AG04450 (cell line): ENCODE measurements around the gene RINT1. TPM values are rescaled to one million over a fixed set of nuclear protein-coding genes. Genes with fewer than 3 reads are reported as not detected.

Source experiments
- CTCF ChIA-PET: fragments of 300-600, 350-600 bp; formaldehyde crosslinking; extraction: SDS; loops from one replicate; lab custom pipeline; 2022; ENCODE audit warnings: antibody characterized with exemption, inconsistent platforms; lab: Charles Lee
- POLR2A ChIA-PET: fragments of 350-600 bp; formaldehyde crosslinking; extraction: SDS; loops from one replicate; lab custom pipeline; 2021; ENCODE audit warnings: antibody characterized with exemption, inconsistent platforms; lab: Yijun Ruan, JAX
- DNase-seq: peaks from one replicate; pipeline ENCODE4 v3.0.0-alpha.2; 2011; ENCODE audit warnings: low read depth, low spot score
- H3K27ac ChIP-seq: one replicate; pipeline ENCODE4 v1.5.1; 2012; ENCODE audit warnings: low read depth, low read length, control low read depth
- H3K27me3 ChIP-seq: one replicate; pipeline ENCODE4 v1.6.0; 2012; ENCODE audit warnings: low read length; ENCODE audit not compliant: control insufficient read depth, insufficient read depth
- H3K4me3 ChIP-seq: 2 replicates; pipeline ENCODE4 v1.5.1; 2011; ENCODE audit warnings: mild to moderate bottlenecking, low read depth, low read length, control low read depth
- H3K9me3 ChIP-seq: 2 replicates; pipeline ENCODE4 v1.5.1; 2012; ENCODE audit warnings: low read length; ENCODE audit not compliant: control insufficient read depth, insufficient read depth
- CTCF ChIP-seq: IDR thresholded peaks from 2 replicates; pipeline ENCODE4 v1.5.1; 2011; ENCODE audit warnings: low read depth, low read length, control low read depth, inconsistent platforms
- polyA plus RNA-seq: library from polyadenylated mRNA; depleted of rRNA; stranded (reverse); fragments of >200 nt; gene quantifications from 2 replicates; pipeline ENCODE4 v1.2.3, GENCODE V29; 2011; rRNA removed

Gene RINT1
- polyA plus RNA-seq, 1 experiment: 27.6 TPM

- no peak for DNase-seq
- CTCF ChIA-PET: no interaction called here
- TF ChIP-seq CTCF: no peak
- POLR2A ChIA-PET: no interaction called here
- Histone ChIP-seq H3K27me3 (no peaks in the 10 kb centered on the region), H3K4me3 (no peak overlapping the region), H3K27ac (no peak overlapping the region), H3K9me3 (no peaks in the 10 kb centered on the region)
Observed at GRCh38 chr7:105614341-105614840, 82.4 kb downstream of the RINT1 start.

Other genes starting within 250 kb of the RINT1 start
- gene SRPK2, start 143.3 kb upstream of the RINT1 start, polyA plus RNA-seq: 22.4 and 23.7 TPM in 2 replicates
- 9.0 and 13.8 TPM in 2 replicates for gene PUS7, start 9.9 kb upstream of the RINT1 start, polyA plus RNA-seq
- not detected in 2 replicates for gene EFCAB10, start 49.3 kb downstream of the RINT1 start, polyA plus RNA-seq